Measurements from ENCODE around the gene NSF.

NSF gene

DNA sequence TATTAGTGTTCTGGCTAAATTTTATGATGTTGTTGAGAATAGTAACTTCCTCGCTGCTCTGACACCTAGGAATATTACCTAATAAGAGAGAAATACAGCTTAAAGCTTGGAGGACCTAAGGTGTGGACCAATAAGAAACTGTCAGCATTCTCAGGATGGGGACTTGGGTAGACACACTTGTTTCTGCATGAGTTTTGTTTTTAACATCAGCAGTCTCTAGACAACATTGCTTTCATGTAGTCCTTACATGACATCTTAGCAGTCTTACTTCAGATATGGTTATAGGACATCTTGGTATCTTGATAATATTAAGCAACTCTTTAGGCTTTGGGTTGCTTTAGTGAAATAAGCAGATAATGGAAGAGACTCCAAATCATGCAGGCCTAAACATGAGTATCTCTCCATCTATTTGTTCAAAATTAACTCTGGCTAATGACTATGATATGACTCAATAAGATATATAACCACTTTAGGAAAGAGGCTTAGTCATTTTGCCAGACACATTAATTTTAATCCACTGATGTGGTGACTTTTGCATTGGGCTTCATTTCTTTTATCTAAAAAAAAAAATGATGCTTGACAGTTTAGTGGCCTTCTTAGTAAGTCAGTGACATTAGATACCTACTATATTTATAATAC is 143.5 kb downstream of the NSF start:
- TF ChIP-seq, protein P1, sequence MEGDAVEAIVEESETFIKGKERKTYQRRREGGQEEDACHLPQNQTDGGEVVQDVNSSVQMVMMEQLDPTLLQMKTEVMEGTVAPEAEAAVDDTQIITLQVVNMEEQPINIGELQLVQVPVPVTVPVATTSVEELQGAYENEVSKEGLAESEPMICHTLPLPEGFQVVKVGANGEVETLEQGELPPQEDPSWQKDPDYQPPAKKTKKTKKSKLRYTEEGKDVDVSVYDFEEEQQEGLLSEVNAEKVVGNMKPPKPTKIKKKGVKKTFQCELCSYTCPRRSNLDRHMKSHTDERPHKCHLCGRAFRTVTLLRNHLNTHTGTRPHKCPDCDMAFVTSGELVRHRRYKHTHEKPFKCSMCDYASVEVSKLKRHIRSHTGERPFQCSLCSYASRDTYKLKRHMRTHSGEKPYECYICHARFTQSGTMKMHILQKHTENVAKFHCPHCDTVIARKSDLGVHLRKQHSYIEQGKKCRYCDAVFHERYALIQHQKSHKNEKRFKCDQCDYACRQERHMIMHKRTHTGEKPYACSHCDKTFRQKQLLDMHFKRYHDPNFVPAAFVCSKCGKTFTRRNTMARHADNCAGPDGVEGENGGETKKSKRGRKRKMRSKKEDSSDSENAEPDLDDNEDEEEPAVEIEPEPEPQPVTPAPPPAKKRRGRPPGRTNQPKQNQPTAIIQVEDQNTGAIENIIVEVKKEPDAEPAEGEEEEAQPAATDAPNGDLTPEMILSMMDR (IDR thresholded peaks at IDR 0.05; ENCODE audit: insufficient read depth, low read length, poor library complexity, severe bottlenecking) = no peak
- Histone ChIP-seq H3K36me3 (ENCODE audit: control insufficient read depth, insufficient read depth, low read length) (no peaks in the 10 kb centered on the region; the same call in 1 of the 2 replicates), H3K4me3 (replicated peaks; ENCODE audit: low read depth, low read length) (no peak overlapping the region), H3K27me3 (replicated peaks; ENCODE audit: control insufficient read depth, insufficient read depth, low read length) (no peaks in the 10 kb centered on the region)
- DNase-seq (ENCODE audit: extremely low read depth, insufficient read length) = no peak

DNA sequence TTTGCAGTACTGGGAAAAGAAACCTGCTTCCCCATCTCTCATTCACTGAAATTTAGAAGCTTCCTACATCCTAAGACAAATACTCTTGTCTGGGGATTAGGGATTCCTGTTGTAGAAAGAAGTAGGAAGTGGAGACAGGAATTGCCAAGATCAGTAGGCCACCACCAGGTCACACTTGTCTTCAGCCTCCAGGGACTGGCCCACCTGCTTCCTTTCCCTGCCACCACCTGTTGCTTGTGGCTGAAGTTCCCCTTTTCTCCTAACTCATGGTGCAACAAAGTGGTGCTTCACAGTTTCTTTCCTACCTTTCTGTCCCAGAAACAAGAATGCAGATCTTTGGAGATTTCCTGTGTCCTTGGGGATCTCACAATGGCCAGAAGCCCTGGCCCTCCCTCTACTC is 145.6 kb downstream of the NSF start:
- Histone ChIP-seq H3K27me3 (replicated peaks; ENCODE audit: control insufficient read depth, insufficient read depth, low read length) (no peaks in the 10 kb centered on the region), H3K4me3 (replicated peaks; ENCODE audit: low read depth, low read length) (no peak overlapping the region), H3K36me3 (ENCODE audit: control insufficient read depth, insufficient read depth, low read length) (no peaks in the 10 kb centered on the region; the same call in 1 of the 2 replicates)
- peak; percentile 8 for DNase-seq (ENCODE audit: extremely low read depth, insufficient read length)
- TF ChIP-seq, protein P1 (IDR thresholded peaks at IDR 0.05; ENCODE audit: insufficient read depth, low read length, poor library complexity, severe bottlenecking) = no peak

DNA sequence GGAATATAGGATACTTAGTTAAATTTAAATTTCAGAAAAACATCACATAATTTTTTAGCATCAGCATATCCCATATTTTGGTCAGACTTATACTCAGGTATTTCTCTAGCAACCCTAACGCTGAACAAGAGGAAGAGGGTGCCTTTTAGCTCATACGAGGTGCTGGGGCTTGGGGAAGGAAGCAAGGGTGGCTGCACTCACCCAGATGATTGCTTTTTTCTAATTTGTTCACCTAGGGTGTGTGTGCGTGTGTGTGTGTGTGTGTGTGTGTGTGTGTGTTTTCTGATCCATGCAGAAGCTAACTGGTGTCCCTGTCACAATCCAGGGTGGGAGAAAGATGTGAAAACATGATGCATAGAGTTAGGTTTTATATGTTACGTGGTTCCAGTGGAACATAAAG is 146.9 kb downstream of the NSF start:
- Histone ChIP-seq H3K4me3 (replicated peaks; ENCODE audit: low read depth, low read length) (no peak overlapping the region), H3K27me3 (replicated peaks; ENCODE audit: control insufficient read depth, insufficient read depth, low read length) (no peaks in the 10 kb centered on the region), H3K36me3 (ENCODE audit: control insufficient read depth, insufficient read depth, low read length) (no peaks in the 10 kb centered on the region; the same call in 1 of the 2 replicates)
- no peak for DNase-seq (ENCODE audit: extremely low read depth, insufficient read length)
- TF ChIP-seq, protein P1 (IDR thresholded peaks at IDR 0.05; ENCODE audit: insufficient read depth, low read length, poor library complexity, severe bottlenecking) = no peak

DNA sequence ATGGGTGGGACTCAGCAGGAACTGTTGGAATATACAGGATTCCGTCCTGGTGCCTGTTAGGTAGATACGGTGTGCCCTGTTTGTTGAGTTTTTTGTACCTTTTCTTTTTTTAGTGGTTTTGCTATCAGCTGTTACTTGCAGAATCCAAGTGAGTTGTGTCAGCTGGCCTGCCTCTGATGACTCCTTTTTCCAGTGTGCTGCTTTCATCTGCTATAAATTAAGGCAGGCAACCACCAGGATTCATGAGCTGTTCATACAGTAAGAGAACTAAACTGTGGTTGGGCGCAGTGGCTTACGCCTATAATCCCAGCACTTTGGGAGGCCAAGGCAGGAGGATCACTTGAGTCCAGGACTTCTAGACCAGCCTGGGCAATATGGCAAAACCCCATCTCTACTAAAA is 148.1 kb downstream of the NSF start:
- Histone ChIP-seq H3K36me3 (ENCODE audit: control insufficient read depth, insufficient read depth, low read length) (no peaks in the 10 kb centered on the region; the same call in 1 of the 2 replicates), H3K4me3 (replicated peaks; ENCODE audit: low read depth, low read length) (no peak overlapping the region), H3K27me3 (replicated peaks; ENCODE audit: control insufficient read depth, insufficient read depth, low read length) (no peaks in the 10 kb centered on the region)
- no peak for DNase-seq (ENCODE audit: extremely low read depth, insufficient read length)
- TF ChIP-seq, protein P1 (IDR thresholded peaks at IDR 0.05; ENCODE audit: insufficient read depth, low read length, poor library complexity, severe bottlenecking) = no peak

DNA sequence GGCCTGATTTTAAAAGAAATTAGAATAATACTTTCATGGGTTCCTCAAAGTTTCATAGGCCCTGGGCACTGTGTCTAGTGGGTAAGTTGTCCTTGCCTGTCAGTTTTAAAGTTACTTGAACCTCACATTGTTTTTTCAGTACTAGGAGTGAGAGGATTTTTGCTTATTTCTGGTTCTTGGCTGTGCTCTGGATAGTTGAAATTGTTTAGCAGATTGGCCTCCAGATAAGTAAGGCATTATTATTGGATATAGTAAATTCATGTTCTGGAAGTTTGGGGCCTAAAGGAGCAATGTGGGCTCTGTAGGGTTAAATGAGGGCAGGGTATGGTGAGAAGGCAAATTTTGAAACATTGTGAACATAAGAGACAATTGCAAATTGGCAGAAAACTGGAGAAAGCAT is 149.5 kb downstream of the NSF start:
- no peak for DNase-seq (ENCODE audit: extremely low read depth, insufficient read length)
- TF ChIP-seq, protein P1 (IDR thresholded peaks at IDR 0.05; ENCODE audit: insufficient read depth, low read length, poor library complexity, severe bottlenecking) = no peak
- H3K27me3 ChIP-seq (replicated peaks; ENCODE audit: control insufficient read depth, insufficient read depth, low read length) = no peaks in the 10 kb centered on the region
- H3K36me3 ChIP-seq (ENCODE audit: control insufficient read depth, insufficient read depth, low read length) = no peaks in the 10 kb centered on the region; the same call in none of the 2 replicates
- H3K4me3 ChIP-seq (replicated peaks; ENCODE audit: low read depth, low read length) = no peak overlapping the region
